K562 (cell line): ENCODE data around the gene C2CD2.

Experiments used
- EZH2 ChIP-seq: IDR thresholded peaks from 2 replicates; pipeline ENCODE4 v1.6.1; 2012; ENCODE audit warnings: low read depth, mild to moderate bottlenecking, inconsistent platforms, low read length, borderline replicate concordance
- HIVEP1 ChIP-seq: fragments of 250-450 bp; sonication (Bioruptor Pico); IDR thresholded peaks from 2 replicates; pipeline ENCODE4 v1.4.0; 2020; ENCODE audit warnings: mild to moderate bottlenecking
- POLR2G ChIP-seq: fragments of 200-400 bp; formaldehyde crosslinking; IDR thresholded peaks from 2 replicates; pipeline ENCODE4 v1.6.1; 2017; ENCODE audit warnings: low read depth, mild to moderate bottlenecking, antibody characterized with exemption, low read length, moderate library complexity

- TF ChIP-seq EZH2: no peak
- no peak for TF ChIP-seq HIVEP1 (CRISPR knock-in tag)
- TF ChIP-seq POLR2G: no peak
These were observed 20.3 kb upstream of the C2CD2 start for GRCh38 chr21:41973861-41974751.
